Activated CD8-positive, alpha-beta memory T cell treated with anti-CD3 and anti-CD28 coated beads, Interleukin-2, amount 10 ng/mL, durations not matched to agents 7 days and 5 days (primary cell): ENCODE measurements around the gene ADAMTS20. TPM values are rescaled to one million over a fixed set of nuclear protein-coding genes. Genes with fewer than 3 reads are reported as not detected.

Experiments
- ATAC-seq: fragments of 150-1000 bp; cut with Tn5 transposase; one replicate; pipeline ENCODE4 v1.10.0; 2021; ENCODE audit warnings: moderate library complexity
- CTCF ChIA-PET: fragments of 350-600 bp; sonication (Branson Sonifier 250); formaldehyde crosslinking; loops from one replicate; lab custom pipeline; 2021; ENCODE audit warnings: antibody characterized with exemption; lab: Charles Lee
- DNase-seq: peaks from one replicate; pipeline ENCODE4 v3.0.0-alpha.2; 2020
- H3K27ac Mint-ChIP-seq: one replicate; pipeline ENCODE4 v1.8.0; 2021; ENCODE audit warnings: mild to moderate bottlenecking, mixed read lengths
- H3K27me3 Mint-ChIP-seq: one replicate; pipeline ENCODE4 v1.8.0; 2021; ENCODE audit warnings: mixed read lengths
- H3K36me3 Mint-ChIP-seq: one replicate; pipeline ENCODE4 v1.8.0; 2021; ENCODE audit warnings: mild to moderate bottlenecking, mixed read lengths
- H3K4me1 Mint-ChIP-seq: one replicate; pipeline ENCODE4 v1.8.0; 2021; ENCODE audit warnings: mixed read lengths
- H3K4me3 Mint-ChIP-seq: one replicate; pipeline ENCODE4 v1.8.0; 2021; ENCODE audit warnings: mild to moderate bottlenecking, moderate library complexity, mixed read lengths
- H3K9me3 Mint-ChIP-seq: one replicate; pipeline ENCODE4 v1.8.0; 2022; ENCODE audit warnings: low read depth, mixed read lengths
- total RNA-seq, 2 experiments: library from RNA; stranded (reverse); gene quantifications; one replicate each; pipeline ENCODE4 v1.2.3, GENCODE V29; 2021

The ADAMTS20 gene
- not detected for total RNA-seq

GRCh38 chr12:43551971-43552559 is at the start of gene ADAMTS20:
ADAMTS20 (minus strand) TSS chr12:43552203; CDS start chr12:43551921, 282 bp downstream.
- no peak for DNase-seq

DNA sequence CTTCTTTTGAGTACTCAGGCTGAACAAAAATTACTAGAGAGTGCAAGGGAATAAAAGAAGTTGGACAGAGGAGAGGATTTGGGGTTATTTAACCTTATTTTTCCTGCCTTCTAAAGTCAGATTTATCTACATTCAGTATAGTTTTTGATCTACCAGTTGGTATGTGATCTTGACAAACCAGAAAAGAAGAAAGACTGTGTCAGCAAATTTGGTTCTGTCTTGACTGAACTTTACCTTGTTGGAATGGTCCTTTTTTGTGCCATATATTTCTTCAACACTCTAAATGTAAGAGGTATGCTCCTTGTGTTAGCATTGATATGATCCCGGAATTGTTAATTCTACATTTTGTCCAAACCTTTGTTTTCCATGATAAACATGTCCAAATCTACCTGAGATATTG is 47.7 kb upstream of the ADAMTS20 start:
- no peaks in the 10 kb centered on the region for H3K4me1 Mint-ChIP-seq
- no peaks in the 10 kb centered on the region for H3K36me3 Mint-ChIP-seq
- CTCF ChIA-PET, result no interaction called here
- H3K9me3 Mint-ChIP-seq, result no peaks in the 10 kb centered on the region
- DNase-seq, result no peak
- ATAC-seq, result no peak
- H3K27me3 Mint-ChIP-seq, result no peaks in the 10 kb centered on the region
- no peak overlapping the region for H3K4me3 Mint-ChIP-seq
- H3K27ac Mint-ChIP-seq, result no peak overlapping the region

More at GRCh38 chr12:43551971-43552559, at the start of gene ADAMTS20:
- Mint-ChIP-seq H3K9me3 (peaks cover 7% of the 10 kb centered on the region), H3K4me1 (no peaks in the 10 kb centered on the region), H3K36me3 (no peaks in the 10 kb centered on the region), H3K4me3 (no peak within 1 kb of the TSS), H3K27me3 (peaks cover 33% of the 10 kb centered on the region), H3K27ac (no peak within 1 kb of the TSS)
- CTCF ChIA-PET, result no interaction called here
- no peak for ATAC-seq

- no peaks in the 10 kb centered on the region for H3K9me3 Mint-ChIP-seq
- DNase-seq, result no peak
- no peaks in the 10 kb centered on the region for H3K36me3 Mint-ChIP-seq
- no peak overlapping the region for H3K27ac Mint-ChIP-seq
- CTCF ChIA-PET, result no interaction called here
- no peaks in the 10 kb centered on the region for H3K27me3 Mint-ChIP-seq
- ATAC-seq, result no peak
- H3K4me1 Mint-ChIP-seq, result no peaks in the 10 kb centered on the region
- H3K4me3 Mint-ChIP-seq, result no peak overlapping the region
Observed at GRCh38 chr12:43599066-43599465, 47.1 kb upstream of the ADAMTS20 start.

DNA sequence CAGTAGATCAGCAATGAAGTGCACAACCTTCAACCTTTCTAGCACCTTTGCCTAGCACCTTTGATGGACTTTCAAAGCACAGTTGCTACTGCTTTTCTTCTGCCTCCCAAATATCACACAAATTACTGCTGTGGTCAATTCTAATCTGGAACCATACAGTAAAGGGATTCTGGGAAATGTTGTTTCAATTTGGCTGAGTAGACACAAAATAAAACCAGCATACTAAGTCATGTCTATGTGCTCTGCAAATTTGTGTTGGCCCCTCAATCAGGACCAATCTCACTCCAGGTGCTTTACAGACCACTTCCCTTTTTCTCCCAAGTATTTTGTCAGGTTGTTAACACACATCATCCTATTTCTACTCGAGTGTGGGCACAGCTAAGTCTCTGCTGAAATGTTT is 38.3 kb upstream of the ADAMTS20 start:
- no peaks in the 10 kb centered on the region for H3K36me3 Mint-ChIP-seq
- ATAC-seq (no peak), DNase-seq (no peak)
- no peaks in the 10 kb centered on the region for H3K27me3 Mint-ChIP-seq
- no peaks in the 10 kb centered on the region for H3K4me1 Mint-ChIP-seq
- H3K27ac Mint-ChIP-seq, result no peak overlapping the region
- H3K9me3 Mint-ChIP-seq, result no peaks in the 10 kb centered on the region
- no peak overlapping the region for H3K4me3 Mint-ChIP-seq
- CTCF ChIA-PET, result no interaction called here

- Mint-ChIP-seq H3K27ac (no peak overlapping the region), H3K4me1 (no peaks in the 10 kb centered on the region), H3K27me3 (no peaks in the 10 kb centered on the region), H3K4me3 (no peak overlapping the region), H3K36me3 (no peaks in the 10 kb centered on the region), H3K9me3 (no peaks in the 10 kb centered on the region)
- ATAC-seq (no peak), DNase-seq (no peak)
- CTCF ChIA-PET, result no interaction called here
Observed at GRCh38 chr12:43586646-43587245, 34.7 kb upstream of the ADAMTS20 start.

- no peaks in the 10 kb centered on the region for H3K9me3 Mint-ChIP-seq
- no peaks in the 10 kb centered on the region for H3K36me3 Mint-ChIP-seq
- H3K4me3 Mint-ChIP-seq, result no peak overlapping the region
- no peak overlapping the region for H3K27ac Mint-ChIP-seq
- no peaks in the 10 kb centered on the region for H3K27me3 Mint-ChIP-seq
- DNase-seq (no peak), ATAC-seq (no peak)
- CTCF ChIA-PET, result no interaction called here
- no peaks in the 10 kb centered on the region for H3K4me1 Mint-ChIP-seq
Observed at GRCh38 chr12:43585676-43586075, 33.7 kb upstream of the ADAMTS20 start.

DNA sequence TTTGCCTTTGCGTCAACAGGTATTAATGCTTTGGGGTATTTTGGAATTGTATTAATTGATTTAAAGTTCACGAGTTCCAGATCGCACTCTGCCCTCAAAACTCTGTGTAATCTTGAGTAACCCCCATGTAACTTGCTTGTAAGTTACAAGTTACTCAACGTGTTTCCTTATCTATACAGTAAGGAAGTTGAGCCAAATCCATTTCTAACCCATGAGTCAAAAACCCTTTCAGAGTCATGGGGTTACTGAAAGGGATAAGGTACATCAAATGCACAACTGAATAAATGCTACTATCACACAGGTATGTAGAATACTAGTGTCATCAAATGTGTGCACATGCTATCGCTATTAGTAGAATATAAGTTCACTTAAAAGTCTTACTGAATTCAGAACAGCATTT is 28.6 kb upstream of the ADAMTS20 start:
- DNase-seq (no peak), ATAC-seq (no peak)
- Mint-ChIP-seq H3K4me1 (no peaks in the 10 kb centered on the region), H3K9me3 (no peaks in the 10 kb centered on the region), H3K27me3 (no peaks in the 10 kb centered on the region), H3K4me3 (no peak overlapping the region), H3K27ac (no peak overlapping the region), H3K36me3 (no peaks in the 10 kb centered on the region)
- CTCF ChIA-PET, result no interaction called here

DNA sequence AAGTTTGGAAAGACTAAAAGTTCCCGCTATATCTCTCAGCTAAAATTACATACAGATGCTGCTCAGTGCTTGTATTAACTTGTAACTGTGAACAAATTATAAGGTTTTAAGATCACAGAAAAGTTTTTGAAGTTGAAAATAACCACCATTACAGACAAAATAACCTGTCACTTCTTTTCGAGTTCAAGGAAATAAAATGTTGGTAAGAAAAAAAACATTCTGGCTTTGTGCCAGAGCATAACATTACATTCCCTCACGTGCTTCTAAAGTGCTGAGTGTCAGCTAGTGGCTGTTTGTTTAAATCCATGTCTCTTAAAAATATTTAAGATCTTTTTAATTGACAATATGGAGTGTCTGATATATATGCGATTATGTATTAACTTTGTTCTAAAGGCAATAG is 27.2 kb upstream of the ADAMTS20 start:
- Mint-ChIP-seq H3K27ac (no peak overlapping the region), H3K36me3 (no peaks in the 10 kb centered on the region), H3K4me3 (no peak overlapping the region), H3K9me3 (no peaks in the 10 kb centered on the region), H3K4me1 (no peaks in the 10 kb centered on the region), H3K27me3 (no peaks in the 10 kb centered on the region)
- CTCF ChIA-PET, result interaction anchor here (0.7 kb wide), 1 partner anchor 62 kb away, joined by 3 read pairs; no protein-coding TSS in a partner anchor
- DNase-seq (no peak), ATAC-seq (no peak)

- DNase-seq (no peak), ATAC-seq (no peak)
- Mint-ChIP-seq H3K4me1 (no peaks in the 10 kb centered on the region), H3K9me3 (no peaks in the 10 kb centered on the region), H3K27me3 (no peaks in the 10 kb centered on the region), H3K4me3 (no peak overlapping the region), H3K36me3 (no peaks in the 10 kb centered on the region), H3K27ac (no peak overlapping the region)
- CTCF ChIA-PET, result interaction anchor here (0.7 kb wide), 1 partner anchor 63 kb away, joined by 3 read pairs; no protein-coding TSS in a partner anchor
Observed at GRCh38 chr12:43578782-43579181, 26.8 kb upstream of the ADAMTS20 start.

GRCh38 chr12:43577381-43577780 is 25.4 kb upstream of the ADAMTS20 start:
- H3K4me1 Mint-ChIP-seq, result no peaks in the 10 kb centered on the region
- no peak overlapping the region for H3K4me3 Mint-ChIP-seq
- no peak overlapping the region for H3K27ac Mint-ChIP-seq
- H3K36me3 Mint-ChIP-seq, result no peaks in the 10 kb centered on the region
- no peaks in the 10 kb centered on the region for H3K27me3 Mint-ChIP-seq
- no peak for ATAC-seq
- no peaks in the 10 kb centered on the region for H3K9me3 Mint-ChIP-seq
- CTCF ChIA-PET, result no interaction called here
- no peak for DNase-seq

DNA sequence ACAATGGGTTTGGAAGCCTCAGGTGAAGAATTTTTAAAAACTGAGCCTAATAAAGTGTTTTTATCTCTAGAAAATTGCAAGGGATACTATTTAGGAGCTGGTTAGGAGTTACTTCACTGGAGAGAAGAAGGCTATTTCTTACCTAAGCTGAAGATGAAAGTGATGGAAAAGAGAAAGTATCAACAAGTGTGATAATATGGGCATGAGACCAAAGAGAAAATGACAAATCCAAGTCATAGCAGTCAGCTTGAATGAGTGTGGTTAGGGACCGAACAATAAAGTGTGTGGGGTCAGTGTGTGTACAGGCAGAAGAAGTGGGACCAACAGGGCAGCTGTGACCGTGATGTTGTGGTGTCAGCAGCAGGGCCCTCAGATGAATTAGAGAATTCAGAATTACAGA is 24.2 kb upstream of the ADAMTS20 start:
- H3K36me3 Mint-ChIP-seq, result no peaks in the 10 kb centered on the region
- H3K4me1 Mint-ChIP-seq, result no peaks in the 10 kb centered on the region
- H3K27ac Mint-ChIP-seq, result no peak overlapping the region
- no peaks in the 10 kb centered on the region for H3K9me3 Mint-ChIP-seq
- no peaks in the 10 kb centered on the region for H3K27me3 Mint-ChIP-seq
- DNase-seq, result no peak
- CTCF ChIA-PET, result no interaction called here
- no peak for ATAC-seq
- no peak overlapping the region for H3K4me3 Mint-ChIP-seq

DNA sequence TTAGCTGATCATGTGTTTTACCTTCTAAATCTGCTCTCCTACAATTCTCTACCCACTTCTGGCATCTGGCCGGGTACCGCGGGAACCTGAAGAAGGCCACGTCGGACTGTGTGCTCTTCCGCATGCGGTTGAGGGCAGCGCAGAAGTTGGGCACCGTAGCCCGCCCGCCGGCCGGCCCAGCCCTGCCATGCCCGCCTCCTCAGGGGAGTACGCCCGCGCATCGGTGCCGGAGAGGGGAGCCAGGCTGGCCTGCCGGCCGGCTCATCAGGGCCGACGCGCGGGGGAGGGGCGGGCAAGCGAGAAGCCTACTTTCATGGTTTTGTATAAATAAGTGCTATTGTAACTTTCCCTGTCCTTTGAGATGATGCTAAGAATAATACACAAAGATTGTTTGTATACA is 19.9 kb upstream of the ADAMTS20 start:
- ATAC-seq (no peak), DNase-seq (no peak)
- no peaks in the 10 kb centered on the region for H3K27me3 Mint-ChIP-seq
- CTCF ChIA-PET, result no interaction called here
- H3K27ac Mint-ChIP-seq, result no peak overlapping the region
- H3K36me3 Mint-ChIP-seq, result no peaks in the 10 kb centered on the region
- no peak overlapping the region for H3K4me3 Mint-ChIP-seq
- H3K9me3 Mint-ChIP-seq, result no peaks in the 10 kb centered on the region
- H3K4me1 Mint-ChIP-seq, result no peaks in the 10 kb centered on the region

- ATAC-seq (no peak), DNase-seq (no peak)
- CTCF ChIA-PET, result no interaction called here
- H3K27me3 Mint-ChIP-seq, result peaks cover 22% of the 10 kb centered on the region
- H3K4me3 Mint-ChIP-seq, result no peak overlapping the region
- H3K27ac Mint-ChIP-seq, result no peak overlapping the region
- H3K36me3 Mint-ChIP-seq, result no peaks in the 10 kb centered on the region
- H3K9me3 Mint-ChIP-seq, result peaks cover 15% of the 10 kb centered on the region
- no peaks in the 10 kb centered on the region for H3K4me1 Mint-ChIP-seq
Observed at GRCh38 chr12:43556057-43556456, 4.1 kb upstream of the ADAMTS20 start.

DNA sequence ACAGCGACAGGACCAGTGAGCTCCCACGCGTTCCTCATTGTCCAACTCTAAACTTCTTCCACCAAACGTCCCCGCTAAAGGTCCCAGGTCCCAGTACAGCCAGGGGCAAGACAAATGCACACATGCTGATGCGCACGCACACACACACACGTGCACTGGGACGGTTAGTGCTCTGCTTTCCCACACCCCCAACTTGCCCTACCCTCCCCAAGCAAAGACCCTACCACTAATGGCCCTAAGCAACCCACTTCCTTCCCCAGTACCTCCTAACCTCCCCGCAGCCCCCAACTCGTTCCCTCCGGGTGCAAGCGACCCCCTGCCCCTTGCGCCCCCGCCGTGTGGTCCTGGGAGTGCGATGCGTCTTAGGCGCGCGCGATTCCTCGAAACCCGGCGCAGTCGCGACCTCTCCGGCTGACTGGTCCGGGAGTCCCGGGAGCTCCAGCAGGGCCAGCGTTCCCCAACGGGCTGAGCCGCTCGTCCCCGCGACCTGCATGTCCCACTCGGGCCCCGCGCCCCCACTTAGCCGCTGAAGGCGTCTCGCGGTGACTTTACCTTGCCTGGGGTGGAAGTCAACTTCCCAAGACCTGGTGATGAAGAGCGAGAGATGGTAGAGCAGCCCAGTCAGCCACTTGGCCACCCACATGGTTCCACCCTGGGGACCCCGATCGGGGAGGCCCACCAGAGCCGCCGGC is 578 bp downstream of the ADAMTS20 start:
- Mint-ChIP-seq H3K4me3 (no peak overlapping the region), H3K27ac (no peak overlapping the region), H3K36me3 (no peaks in the 10 kb centered on the region), H3K27me3 (peaks cover 33% of the 10 kb centered on the region), H3K4me1 (no peaks in the 10 kb centered on the region), H3K9me3 (peaks cover 7% of the 10 kb centered on the region)
- CTCF ChIA-PET, result no interaction called here
- ATAC-seq (no peak), DNase-seq (no peak)
